Fibroblast of upper back skin (primary cell): Measurements from ENCODE around the gene RASL11A.
A peak's percentile ranks its signal among the peaks of the same experiment; 100 is the strongest.
"Not testable (repeated sequence)": the region's sequence is repeated elsewhere in the genome, so short reads cannot be mapped to it uniquely, and the experiment has no call there.

ENCODE experiments used
- DNase-seq: peaks from one replicate; pipeline ENCODE4 v3.0.0-alpha.2; 2013

RASL11A gene, protein sequence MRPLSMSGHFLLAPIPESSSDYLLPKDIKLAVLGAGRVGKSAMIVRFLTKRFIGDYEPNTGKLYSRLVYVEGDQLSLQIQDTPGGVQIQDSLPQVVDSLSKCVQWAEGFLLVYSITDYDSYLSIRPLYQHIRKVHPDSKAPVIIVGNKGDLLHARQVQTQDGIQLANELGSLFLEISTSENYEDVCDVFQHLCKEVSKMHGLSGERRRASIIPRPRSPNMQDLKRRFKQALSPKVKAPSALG

DNA sequence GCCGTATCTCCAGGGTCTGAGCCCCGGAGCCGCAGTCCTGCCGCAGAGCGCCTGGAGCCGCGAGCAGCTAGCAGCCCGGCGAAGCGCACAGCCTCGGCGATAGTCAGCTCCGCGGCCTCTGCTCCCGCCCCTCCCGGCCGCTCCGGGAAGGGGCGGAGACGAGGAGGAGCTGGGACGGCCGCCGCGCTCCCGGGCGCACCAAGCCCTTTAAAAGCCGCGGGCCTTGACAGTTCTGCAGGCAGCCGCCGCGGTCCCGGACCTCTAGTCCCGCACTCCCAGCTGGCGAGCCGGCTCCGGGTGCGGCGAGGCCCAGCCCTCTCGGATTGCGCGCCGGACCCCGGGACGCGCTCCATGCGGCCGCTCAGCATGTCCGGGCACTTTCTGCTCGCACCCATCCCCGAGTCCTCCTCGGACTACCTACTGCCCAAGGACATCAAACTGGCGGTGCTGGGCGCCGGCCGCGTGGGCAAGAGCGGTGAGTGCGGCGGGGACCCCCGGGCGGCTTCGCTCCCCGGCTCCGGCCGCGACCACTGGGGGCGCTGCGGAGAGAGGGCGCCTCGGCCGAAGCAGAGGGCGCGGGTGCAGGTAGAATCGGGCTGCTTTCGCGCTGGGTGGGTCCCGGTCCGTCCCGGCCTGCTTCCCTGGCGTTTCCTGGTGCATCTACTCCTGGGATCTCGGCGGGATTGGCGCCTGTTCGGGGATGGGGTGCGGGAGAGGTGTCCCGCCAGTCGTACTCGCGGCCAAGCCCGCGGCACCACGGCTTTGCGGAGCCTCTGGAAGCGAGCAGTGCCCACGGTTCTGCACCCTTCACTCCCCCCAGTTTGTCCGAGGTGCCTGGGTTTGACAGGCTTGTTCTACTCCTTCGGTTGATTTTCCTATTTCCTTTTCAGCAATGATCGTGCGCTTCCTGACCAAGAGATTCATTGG lies at the start of gene RASL11A:
Gene RASL11A (plus strand): TSS at position 237 of the 927 bp plus-strand sequence. CDS start 115 bp downstream, at position 352.
- peak; percentile 84 for DNase-seq

DNA sequence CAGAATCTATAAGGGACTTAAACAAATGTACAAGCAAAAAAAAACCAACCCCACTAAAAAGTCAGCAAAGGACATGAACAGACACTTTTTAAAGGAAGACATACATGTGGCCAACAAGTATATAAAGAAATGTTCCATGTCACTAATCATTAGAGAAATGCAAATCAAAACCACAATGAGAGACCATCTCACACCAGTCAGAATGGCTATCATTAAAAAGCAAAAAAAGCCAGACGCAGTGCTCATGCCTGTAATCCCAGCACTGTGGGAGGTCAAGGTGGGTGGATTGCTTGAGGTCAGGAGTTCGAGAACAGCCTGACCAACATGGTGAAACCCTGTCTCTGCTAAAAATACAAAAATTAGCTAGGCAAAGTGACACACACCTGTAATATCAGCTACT lies 48.5 kb upstream of the RASL11A start:
- DNase-seq = not testable (repeated sequence)

DNA sequence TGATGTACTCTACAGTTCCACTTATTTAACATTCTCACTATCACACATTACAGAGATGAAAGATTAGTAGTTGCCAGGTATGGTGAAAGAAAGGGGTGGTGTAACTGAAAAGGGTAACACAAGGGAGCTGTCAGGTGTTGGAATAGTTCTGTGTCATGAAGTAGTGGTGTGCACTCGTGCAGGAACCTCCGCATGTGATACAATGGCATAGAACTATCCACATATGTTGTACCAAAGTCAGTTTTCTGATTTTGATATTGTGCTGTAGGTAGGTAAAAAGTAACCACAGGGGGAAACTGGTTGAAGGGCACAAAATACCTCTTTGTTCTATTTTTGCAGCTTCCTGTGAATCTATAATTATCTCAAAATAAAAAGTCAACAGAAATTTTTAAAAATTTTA lies 43.6 kb upstream of the RASL11A start:
- no peak for DNase-seq

DNA sequence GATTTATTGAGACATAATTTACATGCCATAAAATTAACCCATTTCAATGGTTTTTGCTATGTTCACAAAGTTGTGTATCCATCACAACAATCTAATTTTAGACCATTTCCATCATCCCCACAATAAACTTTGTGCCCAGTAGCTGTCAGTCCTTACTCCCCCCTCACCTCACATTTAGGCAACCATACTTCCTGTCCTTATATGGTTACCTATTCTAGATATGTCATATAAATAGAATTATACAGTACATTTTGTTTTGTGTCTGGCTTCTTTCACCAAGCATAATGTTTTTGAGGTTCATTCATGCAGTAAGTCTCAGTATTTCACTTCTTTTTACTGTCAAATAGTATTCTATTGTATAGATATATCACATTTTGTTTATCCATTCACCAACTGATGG lies 42.5 kb upstream of the RASL11A start:
- DNase-seq = no peak

DNA sequence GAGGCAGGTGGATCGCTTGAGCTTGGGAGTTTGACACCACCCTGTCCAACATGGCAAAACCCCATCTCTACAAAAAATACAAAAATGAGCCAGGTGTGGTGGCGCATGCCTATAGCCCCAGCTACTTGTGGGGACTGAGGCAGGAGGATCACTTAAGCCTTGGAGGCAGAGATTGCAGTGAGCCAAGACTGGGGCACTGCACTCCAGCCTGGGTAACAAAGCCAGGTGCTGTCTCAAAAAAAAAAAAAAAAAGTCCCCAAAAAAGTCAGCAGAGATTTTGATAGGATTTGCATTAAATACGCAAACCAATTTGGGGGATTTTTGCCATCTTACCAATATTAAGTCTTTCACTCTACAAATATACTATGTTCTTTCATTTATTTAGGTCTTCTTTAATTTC lies 41.0 kb upstream of the RASL11A start:
- DNase-seq = no peak

DNA sequence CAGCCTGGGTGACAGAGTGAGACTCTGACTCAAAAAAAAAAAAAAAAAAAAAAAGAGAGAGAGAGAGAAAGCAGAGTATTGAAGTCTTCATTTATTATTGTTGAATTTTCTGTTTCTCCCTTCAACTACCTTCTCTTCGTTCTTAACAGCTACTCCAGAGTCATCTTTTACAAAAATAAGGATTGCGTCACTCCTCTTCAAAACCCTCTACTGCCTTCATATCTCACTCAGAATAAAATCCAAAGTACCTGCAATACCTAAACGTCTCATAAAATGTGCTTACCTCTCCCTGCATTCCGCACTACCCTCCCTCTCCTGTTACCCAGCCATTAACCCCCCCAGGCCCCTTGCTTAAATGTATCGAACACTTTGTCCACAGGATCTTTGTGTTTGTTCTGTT lies 36.7 kb upstream of the RASL11A start:
- DNase-seq = no peak

DNA sequence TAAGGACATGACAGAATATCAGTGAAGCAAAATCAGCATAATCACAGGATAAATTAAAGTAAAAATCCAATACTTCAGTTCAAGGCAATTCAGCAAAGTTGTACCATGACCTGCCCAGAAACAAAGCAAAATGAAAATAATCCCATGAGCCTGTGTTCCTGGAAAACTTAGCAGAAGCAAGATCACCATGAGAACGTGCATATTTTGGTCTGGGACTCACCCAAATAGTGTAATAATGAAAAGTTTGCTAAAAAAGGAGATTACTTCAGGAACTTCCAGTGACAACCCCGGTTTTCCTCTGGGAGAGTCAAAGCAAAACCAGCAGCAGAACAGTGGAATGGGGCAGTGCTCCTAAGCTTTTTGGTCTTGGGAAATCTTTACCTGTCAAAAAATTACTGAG lies 34.2 kb upstream of the RASL11A start:
- DNase-seq = no peak

DNA sequence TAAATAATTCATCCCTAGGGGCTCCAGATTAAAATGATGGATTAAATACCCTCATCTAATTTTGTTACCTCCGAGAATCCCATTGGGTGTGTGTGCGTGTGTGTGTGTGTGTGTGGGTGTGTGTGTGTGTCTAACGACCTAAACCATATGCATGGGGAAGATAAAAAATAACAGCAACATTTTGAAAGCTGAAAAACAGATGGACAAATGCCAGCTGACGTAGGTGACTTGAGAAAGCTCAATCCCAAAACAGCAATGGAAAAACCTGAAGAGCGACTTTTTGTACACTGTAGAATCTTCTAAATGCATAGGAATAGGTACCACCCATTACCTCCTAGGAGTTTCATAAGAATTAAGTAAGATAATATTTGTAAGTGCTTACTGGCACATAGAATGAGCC lies 27.9 kb upstream of the RASL11A start:
- no peak for DNase-seq

DNA sequence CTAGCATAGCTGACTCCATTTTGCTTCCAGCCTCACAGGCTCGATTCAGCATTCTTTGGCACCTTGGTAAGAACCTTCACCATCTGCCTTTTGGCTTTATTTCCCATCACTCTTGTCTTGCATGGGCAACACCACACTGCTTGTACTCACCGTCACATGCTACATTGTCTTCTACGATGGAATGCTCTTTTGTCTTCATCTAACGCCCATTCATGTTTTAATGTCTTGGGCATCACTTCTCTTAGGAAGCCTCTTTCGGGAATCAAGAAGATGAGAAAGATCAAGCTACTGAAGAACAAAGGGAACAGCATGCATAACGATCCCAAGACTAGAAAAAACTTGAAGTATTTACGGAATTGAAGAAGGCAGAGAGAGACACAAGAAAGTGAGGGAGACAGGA lies 25.0 kb upstream of the RASL11A start:
- no peak for DNase-seq

DNA sequence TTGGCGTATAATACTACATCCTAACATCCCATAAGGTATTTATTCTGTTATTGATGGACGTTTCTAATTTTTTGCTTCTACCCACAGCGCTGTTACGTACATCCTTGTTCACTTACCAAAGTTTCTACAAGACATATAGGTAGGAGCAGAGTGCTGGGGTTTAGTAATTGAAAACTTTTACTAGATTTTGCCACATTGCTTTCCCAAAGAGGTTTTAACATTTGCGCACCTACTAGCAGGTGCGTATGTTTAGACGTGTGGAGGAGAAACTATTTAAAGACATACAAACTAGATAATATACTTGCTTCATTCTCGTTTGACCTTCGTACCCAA lies 19.8 kb upstream of the RASL11A start:
- DNase-seq = no peak

DNA sequence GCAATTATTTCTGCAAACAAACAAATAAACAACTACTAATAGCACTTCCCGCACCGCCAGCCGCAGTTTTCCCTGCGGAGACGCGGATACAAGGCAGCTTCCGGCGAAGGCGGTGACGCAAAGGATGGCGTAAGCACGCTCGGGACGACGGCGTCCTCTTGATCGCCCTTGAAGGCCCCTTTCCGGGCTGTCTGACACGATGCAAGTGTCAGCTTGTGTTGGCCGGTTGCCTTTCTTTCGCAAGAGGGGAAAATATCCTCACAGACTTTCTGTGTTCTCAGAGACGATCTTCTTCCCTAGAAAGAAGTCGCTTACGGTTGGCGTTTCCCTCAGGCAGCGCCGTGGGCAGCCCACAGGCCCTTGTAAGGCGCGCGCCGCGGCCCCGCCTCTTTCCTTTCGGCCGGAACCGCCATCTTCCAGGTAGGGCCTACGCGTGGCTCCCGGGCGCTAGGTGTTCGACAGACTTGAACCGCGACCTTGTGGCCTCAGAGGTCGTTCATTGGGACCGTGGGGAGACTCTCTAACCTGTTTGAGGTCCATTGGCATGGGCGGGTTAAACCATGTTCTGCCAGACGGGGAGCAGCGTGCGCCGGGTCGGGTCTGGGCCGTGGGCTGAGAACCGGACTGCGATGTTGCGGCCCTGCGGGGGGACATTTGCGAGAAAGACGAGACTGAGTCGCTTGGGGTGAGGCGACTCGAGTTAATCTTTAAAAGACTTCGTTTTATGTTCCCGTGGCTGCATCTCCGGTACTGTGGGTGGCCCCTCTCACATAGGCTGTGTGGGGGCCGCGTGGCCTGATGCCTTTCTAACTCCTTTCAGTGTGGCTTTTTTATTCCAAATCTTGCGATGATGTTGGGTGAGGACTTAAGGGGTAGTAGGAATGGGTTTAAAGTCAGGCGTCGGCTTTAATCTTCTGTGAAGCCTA lies 19.2 kb upstream of the RASL11A start, which contains the start of gene RPL21:
Gene RPL21 (plus strand): TSS at position 393 of the 926 bp plus-strand sequence. CDS start 2,219 bp downstream, outside the sequence.
- peak; percentile 96 for DNase-seq

DNA sequence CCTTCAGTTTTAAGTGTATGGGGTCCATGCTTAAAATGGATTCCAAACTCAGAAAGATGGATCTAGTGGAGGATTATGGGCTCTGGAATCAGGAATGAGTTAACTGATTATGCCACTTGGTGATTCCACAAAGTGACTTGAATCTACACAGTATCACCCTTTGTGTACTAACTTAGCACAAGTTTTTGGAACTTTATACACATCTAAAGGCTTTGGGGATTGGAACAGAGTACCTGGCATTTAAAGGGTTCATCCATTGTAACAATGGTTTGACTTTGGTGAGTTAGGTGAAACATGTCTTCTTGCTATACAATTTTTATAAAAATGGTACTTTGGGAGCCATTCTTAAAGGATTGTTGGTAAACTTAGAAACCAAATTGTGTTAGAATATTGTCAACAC lies 18.2 kb upstream of the RASL11A start:
- DNase-seq = no peak

DNA sequence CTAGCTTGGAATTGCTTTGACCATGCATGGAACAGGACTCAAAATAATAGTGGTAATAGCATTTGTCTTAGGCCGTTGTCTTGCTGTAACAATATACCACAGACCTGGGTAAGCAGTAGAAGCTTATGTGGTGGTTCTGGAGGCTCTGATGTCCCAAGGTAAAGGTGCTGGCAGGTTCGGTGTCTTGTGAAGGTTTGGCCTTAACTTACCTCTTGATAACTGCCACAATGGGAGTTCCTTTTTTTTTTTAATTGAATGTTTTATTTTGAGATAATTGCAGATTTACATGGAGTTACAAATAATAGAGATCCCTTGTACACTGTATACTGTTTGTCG lies 13.4 kb upstream of the RASL11A start:
- no peak for DNase-seq

DNA sequence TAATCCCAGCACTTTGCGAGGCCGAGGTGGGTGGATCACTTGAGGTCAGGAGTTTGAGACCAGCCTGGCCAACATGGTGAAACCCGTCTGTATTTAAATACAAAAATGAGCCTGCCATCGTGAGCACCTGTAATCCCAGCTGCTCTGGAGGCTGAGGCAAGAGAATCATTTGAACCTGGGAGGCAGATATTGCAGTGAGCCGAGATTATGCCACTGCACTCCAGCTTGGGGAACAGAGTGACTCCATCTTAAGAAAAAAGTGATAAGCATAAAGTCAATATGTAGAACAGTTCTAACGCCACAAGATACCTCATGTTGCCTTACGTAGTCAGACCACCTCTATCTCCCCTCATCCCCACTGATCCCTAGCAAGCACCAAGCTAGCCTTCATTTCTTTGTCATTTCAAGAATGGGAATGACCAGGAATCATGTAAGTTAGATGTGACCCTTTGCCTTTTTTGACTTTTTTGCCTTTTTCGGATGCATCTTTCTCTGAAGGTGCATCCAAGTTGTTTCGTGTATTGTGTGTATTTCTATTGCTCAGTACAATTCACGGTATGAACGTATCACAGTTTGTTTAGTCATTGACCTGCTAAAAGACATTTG lies 12.9 kb upstream of the RASL11A start:
- DNase-seq = no peak

DNA sequence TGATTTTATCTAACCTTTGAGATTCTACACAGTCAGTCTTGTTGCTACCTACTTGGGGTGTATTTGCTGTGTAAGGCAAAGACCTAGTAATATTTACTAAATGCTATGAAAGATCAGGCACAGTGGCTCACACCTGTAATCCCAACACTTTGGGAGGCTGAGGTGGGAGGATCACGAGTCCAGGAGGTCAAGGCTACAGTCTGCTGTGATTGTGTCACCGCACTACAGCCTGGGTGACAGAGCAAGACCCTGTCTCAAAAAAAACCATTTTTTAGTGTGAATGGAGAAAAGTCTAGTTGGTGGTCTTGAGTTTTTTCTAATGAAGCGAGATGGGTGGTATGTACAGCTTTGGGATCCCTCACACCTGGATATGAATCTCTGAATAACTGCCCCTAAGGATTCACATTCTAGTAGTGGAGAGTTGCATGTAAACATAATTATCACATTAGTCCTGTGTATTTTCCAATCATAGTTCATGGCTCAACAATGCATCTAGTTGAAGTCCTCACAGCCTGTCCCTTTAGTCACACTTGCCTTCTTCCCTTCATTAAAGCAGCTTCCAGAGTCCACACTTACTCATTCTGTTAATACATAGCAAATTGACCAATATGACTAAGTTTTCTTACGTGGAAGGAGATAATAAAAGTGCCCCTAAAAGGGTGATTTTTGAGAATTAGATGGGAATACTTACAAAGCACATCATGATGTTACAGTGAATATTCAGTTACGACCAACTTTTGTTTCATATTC lies 11.8 kb upstream of the RASL11A start:
- DNase-seq = no peak

DNA sequence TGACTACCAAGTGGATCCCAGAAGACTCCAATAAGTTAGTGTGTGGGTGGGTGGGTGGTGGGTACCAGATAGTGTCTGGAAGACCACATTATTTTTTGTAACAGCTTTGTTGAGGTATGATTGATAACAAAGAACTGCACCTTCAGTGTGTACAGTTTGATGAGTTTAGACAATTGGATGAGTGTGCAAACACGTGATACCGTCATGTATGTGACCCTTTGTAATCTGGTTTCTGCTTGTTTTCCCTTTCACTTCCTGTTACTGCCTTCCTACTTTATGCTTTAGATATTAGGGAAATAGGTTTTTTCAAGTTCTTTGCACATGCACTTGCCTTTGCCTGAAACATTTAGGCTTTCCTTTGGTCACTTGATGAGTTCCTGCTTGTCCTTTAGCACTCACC lies 10.8 kb upstream of the RASL11A start:
- DNase-seq = no peak

DNA sequence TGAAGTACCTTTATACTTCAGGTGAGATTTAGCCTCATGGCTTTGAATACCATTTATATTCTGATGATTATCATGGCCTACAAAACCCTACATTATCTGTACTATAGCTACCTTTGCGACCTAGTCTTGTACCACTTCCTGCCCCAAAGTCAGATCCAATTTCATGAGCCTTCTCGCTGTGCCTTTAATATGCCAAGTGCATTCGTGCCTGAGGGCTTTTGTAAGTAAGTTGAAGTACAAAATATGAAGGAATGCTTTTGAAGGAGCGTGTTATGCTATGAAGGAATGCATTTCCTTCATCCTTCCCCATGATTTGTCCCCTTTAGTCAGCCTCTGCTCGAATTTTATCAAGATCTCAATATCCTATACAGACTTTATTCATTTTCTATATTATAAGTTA lies 9.2 kb upstream of the RASL11A start:
- no peak for DNase-seq

DNA sequence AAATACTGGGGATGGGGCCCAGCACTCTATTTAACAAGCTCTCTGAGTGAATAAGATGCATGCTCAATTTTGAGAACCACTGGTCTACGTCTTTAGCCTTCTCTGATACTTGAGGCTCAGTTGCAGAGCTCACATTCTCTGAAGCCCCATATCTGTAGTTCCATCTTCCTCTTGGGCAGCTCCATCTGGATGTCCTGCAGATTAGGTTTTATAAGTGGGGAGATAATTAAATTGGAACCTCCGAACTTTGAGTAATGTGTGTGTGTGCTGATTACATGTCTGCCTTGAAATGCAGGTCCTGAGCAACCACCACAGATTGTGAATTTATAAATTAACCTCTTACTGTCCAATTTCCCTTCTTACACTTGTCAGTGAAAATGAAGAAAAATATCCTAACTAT lies 7.2 kb upstream of the RASL11A start:
- DNase-seq = no peak

DNA sequence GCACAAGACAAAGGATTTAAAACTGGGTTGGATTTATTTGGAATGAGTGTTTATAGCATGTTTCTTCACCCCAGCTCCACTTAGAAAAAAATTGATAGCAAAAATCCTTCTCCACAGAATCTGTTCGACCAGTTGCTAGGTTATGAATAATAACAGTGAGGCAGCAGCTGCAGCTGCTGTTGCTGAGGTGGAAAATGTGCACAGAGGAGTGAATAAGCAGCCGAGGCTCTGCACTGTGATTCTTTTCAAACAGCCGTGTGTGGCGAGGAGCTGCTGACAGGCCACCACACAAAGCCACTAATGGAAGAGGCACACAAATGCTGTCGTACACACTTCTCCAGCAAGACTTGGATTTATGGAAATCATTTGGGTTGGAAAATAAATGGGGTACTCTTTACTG lies 6.4 kb upstream of the RASL11A start:
- DNase-seq = peak; percentile 52

DNA sequence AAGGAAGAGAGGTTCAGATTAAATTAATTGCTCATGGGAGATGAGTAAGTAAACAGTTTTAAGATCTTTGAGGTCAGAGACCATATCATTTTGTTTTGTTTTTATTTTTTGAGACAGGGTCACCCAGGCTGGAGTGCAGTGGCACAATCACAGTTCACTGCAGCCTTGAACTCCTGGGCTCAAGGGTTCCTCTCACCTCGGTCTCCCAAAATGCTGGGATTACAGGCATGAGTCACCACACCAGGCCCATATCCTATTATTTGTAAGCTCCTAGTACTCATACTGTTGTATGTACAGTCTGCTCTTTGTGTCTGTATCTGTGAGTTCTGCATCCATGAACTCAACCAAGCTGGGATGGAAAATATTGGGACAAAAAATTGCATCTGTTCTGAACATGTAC lies 6.0 kb upstream of the RASL11A start:
- DNase-seq = no peak

DNA sequence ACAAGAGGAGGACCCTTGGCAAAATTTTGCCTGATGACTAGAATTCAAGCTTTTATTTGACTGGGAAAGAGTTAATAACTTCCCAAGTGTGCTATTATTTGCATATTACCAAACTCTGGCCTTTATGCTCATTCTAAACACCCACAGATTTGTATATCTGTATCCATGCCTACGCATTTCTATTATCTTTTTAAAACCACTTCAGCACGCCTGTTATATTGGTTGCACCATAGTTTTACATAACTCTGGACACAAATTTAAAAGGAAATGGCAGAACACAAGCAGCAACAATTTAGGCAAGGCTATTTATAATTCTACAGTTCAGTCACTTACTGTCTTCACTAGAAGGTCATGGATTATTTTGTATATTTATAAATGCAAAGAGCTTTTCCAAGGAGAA lies 3.7 kb upstream of the RASL11A start:
- DNase-seq = no peak

DNA sequence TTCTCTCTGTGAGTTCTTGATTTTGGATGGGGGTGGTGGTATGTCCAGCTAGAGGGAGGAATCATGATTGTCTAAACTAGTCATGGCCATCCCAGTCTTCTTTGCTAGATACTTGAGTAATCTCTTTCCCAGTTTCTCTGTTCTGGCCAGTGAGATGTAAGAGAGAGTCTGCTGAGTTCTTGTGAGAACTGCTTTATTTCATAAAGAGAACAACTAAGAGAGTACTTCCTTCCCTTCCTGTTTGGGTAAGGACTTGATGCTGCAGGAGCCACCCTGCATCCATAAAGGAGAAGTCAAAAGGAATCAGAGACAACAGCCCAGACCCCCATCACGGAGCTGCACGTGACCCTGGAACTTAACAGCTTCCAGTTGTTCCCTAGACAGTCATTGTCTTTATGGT lies 3.0 kb upstream of the RASL11A start:
- DNase-seq = no peak
